GM23248 (cell line): ENCODE results near the gene TIMP4. TPM values are rescaled to one million over a fixed set of nuclear protein-coding genes. Genes with fewer than 3 reads are reported as not detected.

Source experiments
- DNase-seq: peaks from one replicate; pipeline ENCODE4 v3.0.0-alpha.2; 2015
- H2AFZ ChIP-seq: fragments of 200-600 bp; sonication (generic); 2 replicates; pipeline ENCODE4 v1.6.1; 2016; ENCODE audit warnings: antibody characterized with exemption
- H3F3A ChIP-seq: fragments of 200-600 bp; sonication (generic); 2 replicates; pipeline ENCODE4 v1.6.1; 2016; ENCODE audit warnings: mild to moderate bottlenecking, antibody characterized with exemption, mixed run types; ENCODE audit not compliant: insufficient read depth
- H3K27ac ChIP-seq: fragments of 200-600 bp; sonication (generic); 2 replicates; pipeline ENCODE4 v1.5.1; 2016; ENCODE audit warnings: mild to moderate bottlenecking
- H3K27me3 ChIP-seq: fragments of 200-600 bp; sonication (generic); replicated peaks from 2 replicates; pipeline ENCODE4 v1.6.1; 2016; ENCODE audit warnings: mild to moderate bottlenecking; ENCODE audit not compliant: insufficient read depth
- H3K36me3 ChIP-seq: fragments of 200-600 bp; sonication (generic); 2 replicates; pipeline ENCODE4 v1.6.1; 2016; ENCODE audit warnings: low read depth, mild to moderate bottlenecking
- H3K4me1 ChIP-seq: fragments of 200-600 bp; sonication (generic); 2 replicates; pipeline ENCODE4 v1.6.1; 2016; ENCODE audit warnings: mild to moderate bottlenecking; ENCODE audit not compliant: insufficient read depth
- H3K4me2 ChIP-seq: fragments of 200-600 bp; sonication (generic); one replicate; pipeline ENCODE4 v1.6.1; 2016; ENCODE audit warnings: mild to moderate bottlenecking; ENCODE audit not compliant: unreplicated experiment
- H3K4me3 ChIP-seq: fragments of 200-600 bp; sonication (generic); 2 replicates; pipeline ENCODE4 v1.5.1; 2016; ENCODE audit warnings: mild to moderate bottlenecking
- H3K79me2 ChIP-seq: fragments of 200-600 bp; sonication (generic); 2 replicates; pipeline ENCODE4 v1.6.1; 2016; ENCODE audit warnings: mild to moderate bottlenecking; ENCODE audit not compliant: insufficient read depth
- H3K9ac ChIP-seq: fragments of 200-600 bp; sonication (generic); 2 replicates; pipeline ENCODE4 v1.6.1; 2016; ENCODE audit warnings: mild to moderate bottlenecking
- H3K9me2 ChIP-seq: fragments of 200-600 bp; sonication (generic); 2 replicates; pipeline ENCODE4 v1.6.1; 2016; ENCODE audit warnings: mixed run types, mild to moderate bottlenecking, moderate library complexity; ENCODE audit not compliant: insufficient read depth
- H3K9me3 ChIP-seq: fragments of 200-600 bp; sonication (generic); one replicate; pipeline ENCODE4 v1.6.1; 2017; ENCODE audit warnings: low read depth
- H4K20me1 ChIP-seq: fragments of 200-600 bp; sonication (generic); 2 replicates; pipeline ENCODE4 v1.6.0; 2016; ENCODE audit not compliant: insufficient read depth
- EZH2 ChIP-seq: fragments of 200-600 bp; sonication (generic); IDR thresholded peaks from 2 replicates; pipeline ENCODE4 v1.6.1; 2018; ENCODE audit warnings: antibody characterized with exemption, mild to moderate bottlenecking; ENCODE audit not compliant: insufficient read depth, poor library complexity, severe bottlenecking
- EZH2phosphoT487 ChIP-seq: fragments of 200-600 bp; sonication (generic); IDR thresholded peaks from 2 replicates; pipeline ENCODE4 v1.6.1; 2018; ENCODE audit warnings: antibody characterized with exemption, moderate library complexity, mild to moderate bottlenecking, low read depth; ENCODE audit not compliant: insufficient read depth
- WGBS, 2 experiments: methylation state at CpG; one replicate each; pipeline ENCODE4 v1.1.6; 2015 to 2017; ENCODE audit warnings: low lambda C conversion rate in 2 of 2, low coverage in 1 of 2; ENCODE audit errors: missing lambda C conversion rate in 2 of 2; 5-methylcytosine and 5-hydroxymethylcytosine counted together
- in situ Hi-C: fragments of 300-500 bp; cut with MboI; formaldehyde crosslinking; loops from 2 replicates; pipeline ENCODE4 v1.15.0; 2020
- polyA plus RNA-seq: library from polyadenylated mRNA; unstranded; fragments of >200 nt; fragmentation: Nextera tagmentation; extraction: Ambion mirVana; gene quantifications from 2 replicates; pipeline ENCODE4 v1.2.1, GENCODE V29; 2016
- total RNA-seq: library from RNA; depleted of rRNA; stranded (reverse); fragments of >200 nt; shearing (Covaris generic); gene quantifications from 2 replicates; pipeline ENCODE4 v1.2.3, GENCODE V29; 2014

The TIMP4 gene
- total and polyA plus RNA-seq, 2 experiments from 2014 or later = 0.54 TPM; not detected in 1

GRCh38 chr3:12150112-12150511 is 8.6 kb downstream of the TIMP4 start:
- Histone ChIP-seq H3K9me3 (no peaks in the 10 kb centered on the region), H3K27me3 (peaks cover 12% of the 10 kb centered on the region), H4K20me1 (no peaks in the 10 kb centered on the region), H3F3A (no peaks in the 10 kb centered on the region), H3K9ac (no peak overlapping the region), H3K9me2 (no peaks in the 10 kb centered on the region), H3K4me1 (no peaks in the 10 kb centered on the region), H3K36me3 (no peaks in the 10 kb centered on the region), H2AFZ (no peak overlapping the region), H3K27ac (no peak overlapping the region), H3K4me3 (no peak overlapping the region), H3K79me2 (no peaks in the 10 kb centered on the region), H3K4me2 (no peak overlapping the region)
- WGBS, 2 experiments = 34 to 44% methylated on average over 2 of the region's 2 CpGs
- in situ Hi-C loops = no loop called here
- no peak for DNase-seq
- TF ChIP-seq EZH2 (no peak), EZH2phosphoT487 (no peak)

- H4K20me1 ChIP-seq = no peaks in the 10 kb centered on the region
- in situ Hi-C loops = no loop called here
- no peaks in the 10 kb centered on the region for H3K9me2 ChIP-seq
- WGBS, 2 experiments = 49 to 55% methylated on average over 4 of the region's 4 CpGs
- H3K27me3 ChIP-seq = peaks cover 12% of the 10 kb centered on the region
- H3K79me2 ChIP-seq = no peaks in the 10 kb centered on the region
- no peak for DNase-seq
- H3K4me2 ChIP-seq = no peak overlapping the region
- no peaks in the 10 kb centered on the region for H3K9me3 ChIP-seq
- no peaks in the 10 kb centered on the region for H3F3A ChIP-seq
- no peaks in the 10 kb centered on the region for H3K36me3 ChIP-seq
- no peak overlapping the region for H3K27ac ChIP-seq
- TF ChIP-seq EZH2 = no peak
- no peak for TF ChIP-seq EZH2phosphoT487
- peaks cover 6% of the 10 kb centered on the region for H3K4me1 ChIP-seq
- H3K9ac ChIP-seq = no peak overlapping the region
- H2AFZ ChIP-seq = no peak overlapping the region
- no peak overlapping the region for H3K4me3 ChIP-seq
Measured at GRCh38 chr3:12149029-12149428, 9.7 kb downstream of the TIMP4 start.

DNA sequence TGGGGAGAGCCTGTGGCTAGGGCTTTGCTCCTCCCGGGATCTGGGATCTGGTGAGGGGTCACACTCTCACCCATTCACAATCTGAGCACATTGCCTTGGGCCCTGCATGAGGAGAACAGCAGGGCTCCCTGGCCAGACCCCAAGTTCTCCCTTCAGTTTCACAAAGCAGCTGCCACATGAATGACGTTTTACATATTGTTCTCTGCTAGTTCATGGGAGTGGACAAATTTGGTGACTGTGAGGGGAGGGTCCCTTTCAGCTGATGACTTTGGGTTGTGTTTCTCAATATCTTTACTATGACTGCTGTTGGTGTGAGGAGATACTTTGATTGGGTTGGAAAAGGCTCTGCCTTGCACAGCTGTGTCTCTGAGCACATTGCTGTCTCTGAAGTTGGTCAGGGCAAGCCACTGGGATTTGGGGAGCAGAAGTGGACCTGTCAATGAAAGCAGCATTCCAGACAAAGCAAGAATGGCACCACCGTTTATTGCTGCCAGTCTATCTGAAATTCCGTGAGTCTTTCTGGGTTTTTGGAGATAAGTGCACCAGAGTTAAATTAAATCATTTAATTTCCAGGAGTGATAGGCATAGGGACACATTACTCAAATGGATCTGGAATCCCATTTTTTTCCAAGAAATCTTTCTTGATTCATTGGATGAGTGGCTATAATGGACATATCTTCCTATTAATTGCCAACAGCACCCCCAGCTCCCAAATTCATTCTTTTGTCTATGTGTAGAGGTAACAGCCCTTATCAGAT is 10.3 kb downstream of the TIMP4 start:
- DNase-seq = peak; percentile 3
- TF ChIP-seq EZH2phosphoT487 (no peak), EZH2 (no peak)
- 26% methylated on average over 4 of the region's 4 CpGs for WGBS, 2 experiments

DNA sequence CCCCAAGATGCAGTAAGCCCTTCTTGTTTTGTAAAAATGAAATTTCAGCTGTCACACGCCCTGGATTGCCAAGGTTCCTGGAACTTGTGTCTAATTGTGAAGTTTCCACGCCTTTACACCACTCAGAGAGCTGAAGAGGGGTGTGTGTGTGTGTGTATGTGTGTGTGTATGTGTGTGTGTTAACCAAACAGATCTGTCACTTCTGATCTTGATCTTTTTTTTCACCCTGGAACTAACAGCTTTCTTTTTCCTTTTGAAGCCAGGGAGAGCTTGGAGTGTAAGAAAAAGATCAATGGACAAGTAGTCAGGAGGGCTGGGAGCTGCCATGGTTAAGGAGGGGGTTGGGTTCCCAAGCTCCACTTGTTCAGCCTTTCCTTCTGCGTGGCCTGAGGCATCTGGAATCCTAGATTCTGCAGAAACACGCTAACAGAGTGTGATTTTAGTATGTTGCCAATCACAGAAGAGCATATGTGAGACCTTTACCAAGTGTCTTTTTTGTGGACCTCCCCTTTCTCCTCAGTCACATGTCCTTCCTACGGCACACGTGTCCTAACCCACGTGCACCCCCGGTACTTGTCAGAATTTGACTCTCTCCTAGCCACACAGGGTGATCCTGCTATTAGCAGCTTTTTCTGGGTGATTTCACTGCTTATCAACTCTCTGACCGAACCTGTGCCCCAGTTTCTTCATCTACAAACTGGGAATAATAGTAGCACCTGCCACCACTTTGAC is 11.5 kb downstream of the TIMP4 start:
- Histone ChIP-seq H2AFZ (no peak overlapping the region), H3K9me2 (no peaks in the 10 kb centered on the region), H3K9ac (no peak overlapping the region), H3K4me1 (peaks cover 12% of the 10 kb centered on the region), H3K4me3 (no peak overlapping the region), H4K20me1 (no peaks in the 10 kb centered on the region), H3K27ac (no peak overlapping the region), H3K9me3 (no peaks in the 10 kb centered on the region), H3F3A (no peaks in the 10 kb centered on the region), H3K79me2 (no peaks in the 10 kb centered on the region), H3K36me3 (no peaks in the 10 kb centered on the region), H3K27me3 (peaks cover 4% of the 10 kb centered on the region), H3K4me2 (no peak overlapping the region)
- TF ChIP-seq EZH2phosphoT487 = no peak
- DNase-seq = no peak
- in situ Hi-C loops = no loop called here
- WGBS, 2 experiments = 45 to 55% methylated on average over 9 of the region's 9 CpGs

More for the DNA sequence above, 10.3 kb downstream of the TIMP4 start:
- H3K9ac ChIP-seq = no peak overlapping the region
- H3K27me3 ChIP-seq = peaks cover 12% of the 10 kb centered on the region
- no peak overlapping the region for H3K4me2 ChIP-seq
- H2AFZ ChIP-seq = no peak overlapping the region
- H3K27ac ChIP-seq = no peak overlapping the region
- in situ Hi-C loops = no loop called here
- no peaks in the 10 kb centered on the region for H3K9me2 ChIP-seq
- no peaks in the 10 kb centered on the region for H3F3A ChIP-seq
- no peaks in the 10 kb centered on the region for H4K20me1 ChIP-seq
- no peak overlapping the region for H3K4me3 ChIP-seq
- peaks cover 12% of the 10 kb centered on the region for H3K4me1 ChIP-seq
- no peaks in the 10 kb centered on the region for H3K79me2 ChIP-seq
- no peaks in the 10 kb centered on the region for H3K9me3 ChIP-seq
- no peaks in the 10 kb centered on the region for H3K36me3 ChIP-seq
